ENCODE results near the gene CBS.
A peak's percentile ranks its signal among the peaks of the same experiment; 100 is the strongest.
"Not testable (repeated sequence)": the region's sequence is repeated elsewhere in the genome, so short reads cannot be mapped to it uniquely, and the experiment has no call there.

Gene CBS

GRCh38 chr21:43074401-43075169 lies 1.1 kb downstream of the CBS start:
- DNase-seq; in situ Hi-C loops (cut with MboI; ENCODE audit: low pct_unique_long_range_greater_than_20kb, low sequenced_read_pairs): not testable (repeated sequence)

- DNase-seq; in situ Hi-C loops (cut with MboI; ENCODE audit: low pct_unique_long_range_greater_than_20kb, low sequenced_read_pairs): not testable (repeated sequence)
Measured at GRCh38 chr21:43072742-43073141, 2.9 kb downstream of the CBS start.

DNA sequence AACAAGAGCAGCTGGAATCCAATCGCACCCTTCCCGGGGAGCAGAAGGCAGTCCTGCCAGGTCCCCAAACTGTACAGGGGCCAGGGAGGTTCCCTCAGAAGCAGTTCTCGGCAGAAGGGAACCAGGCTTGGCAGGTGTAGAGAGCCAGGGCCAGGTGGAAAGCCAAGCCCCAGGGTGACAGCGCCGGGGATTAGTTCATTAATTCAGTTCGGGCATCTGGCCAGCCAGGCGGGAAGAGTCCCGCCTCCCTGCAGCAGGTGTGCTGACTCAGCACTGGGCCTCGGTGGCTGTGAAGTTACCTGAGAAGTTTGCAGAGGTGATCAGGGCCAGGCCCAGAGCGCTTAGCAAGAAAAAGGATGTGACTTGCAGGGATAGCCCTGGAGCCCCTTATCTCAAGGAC lies 6.0 kb downstream of the CBS start:
- in situ Hi-C loops (cut with MboI; ENCODE audit: low pct_unique_long_range_greater_than_20kb, low sequenced_read_pairs); DNase-seq: not testable (repeated sequence)

DNA sequence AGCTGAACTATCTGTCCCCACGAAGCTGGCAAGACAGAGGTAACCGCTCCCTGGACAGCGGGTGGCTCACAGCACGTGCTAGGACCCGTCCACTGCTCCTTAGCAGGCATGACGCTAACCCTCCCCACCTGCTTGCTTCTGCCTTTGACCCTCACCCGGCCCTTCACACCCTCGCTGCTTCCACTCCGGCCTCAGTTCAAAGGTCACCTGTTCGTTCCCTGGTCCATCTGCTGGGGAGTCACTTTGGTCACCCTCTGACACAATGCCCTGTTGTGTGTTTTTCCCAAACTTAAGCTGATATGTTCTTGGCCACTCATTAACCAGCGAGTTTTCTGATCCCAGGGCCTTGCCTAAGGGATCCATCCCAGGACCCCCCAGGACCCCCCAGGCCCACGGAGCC lies 7.6 kb downstream of the CBS start:
- DNase-seq; in situ Hi-C loops (cut with MboI; ENCODE audit: low pct_unique_long_range_greater_than_20kb, low sequenced_read_pairs): not testable (repeated sequence)

DNA sequence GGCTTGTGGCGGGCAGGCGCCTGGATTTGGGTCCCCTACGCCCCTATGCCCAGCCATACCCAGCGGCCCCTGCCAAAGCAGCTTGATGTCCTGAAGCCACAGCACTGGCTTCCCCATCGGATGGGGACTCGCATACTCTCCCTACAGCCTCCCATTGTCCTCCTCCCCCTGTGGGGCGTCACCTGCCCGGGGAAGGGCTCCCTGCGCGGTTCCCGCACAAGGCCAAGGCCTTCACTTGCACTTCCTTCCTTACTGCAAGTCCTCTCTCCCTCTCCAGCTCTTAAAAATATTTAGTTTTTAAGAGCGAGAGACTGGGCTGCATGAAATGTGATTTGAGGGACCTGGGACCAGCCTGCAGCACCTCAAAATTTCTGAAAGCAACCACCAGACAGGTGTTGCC lies 8.9 kb downstream of the CBS start:
- DNase-seq; in situ Hi-C loops (cut with MboI; ENCODE audit: low pct_unique_long_range_greater_than_20kb, low sequenced_read_pairs): not testable (repeated sequence)

DNA sequence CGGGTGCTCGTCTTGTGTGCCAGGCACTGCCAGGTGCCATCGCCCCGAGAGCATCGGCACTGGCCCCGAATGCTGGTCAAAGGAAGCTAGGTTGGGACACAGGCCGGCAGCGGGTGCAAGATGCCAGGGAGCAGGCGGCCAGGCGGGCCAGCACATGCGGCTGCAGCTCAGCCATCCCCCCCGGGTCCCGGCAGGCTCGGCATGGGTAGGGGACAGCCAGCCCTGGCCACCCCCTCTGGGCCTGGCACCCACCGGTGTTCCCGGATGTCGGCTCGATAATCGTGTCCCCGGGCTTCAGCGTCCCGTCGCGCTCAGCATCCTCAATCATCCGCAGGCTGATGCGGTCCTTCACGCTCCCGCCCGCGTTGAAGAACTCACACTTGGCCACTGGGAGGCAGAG lies 9.6 kb downstream of the CBS start:
- in situ Hi-C loops (cut with MboI; ENCODE audit: low pct_unique_long_range_greater_than_20kb, low sequenced_read_pairs); DNase-seq: not testable (repeated sequence)

DNA sequence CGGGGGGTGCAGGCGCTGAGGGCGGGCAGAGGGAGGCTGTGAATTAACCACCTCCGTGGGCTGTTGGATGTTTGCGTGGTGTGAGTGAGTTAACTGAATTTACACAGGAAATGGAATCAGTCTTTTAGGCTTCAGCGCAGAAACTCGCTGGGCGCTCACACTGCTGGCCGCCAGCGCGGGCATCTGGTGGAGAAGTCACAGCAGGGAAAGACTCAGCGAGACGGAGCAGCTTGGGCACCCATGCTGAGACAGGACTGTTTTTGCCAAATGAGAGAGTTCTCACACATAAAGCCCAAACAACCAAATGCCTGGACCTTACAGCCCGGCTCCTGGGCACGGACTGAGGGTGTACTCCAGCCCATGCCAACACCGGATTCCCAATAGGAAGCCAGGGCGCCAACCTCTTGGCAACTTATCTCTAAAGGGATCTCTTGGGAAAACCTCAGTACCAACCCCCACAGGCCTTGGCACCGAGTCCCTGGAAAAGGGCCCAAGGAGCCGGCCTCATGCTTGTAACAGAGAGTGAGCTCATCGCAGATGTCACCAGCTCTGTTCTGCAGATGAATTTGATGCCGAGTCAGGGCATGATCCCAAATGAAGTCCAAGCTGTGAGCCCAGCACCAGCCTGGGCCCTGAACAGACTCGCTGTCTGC lies 11.2 kb downstream of the CBS start:
- DNase-seq; in situ Hi-C loops (cut with MboI; ENCODE audit: low pct_unique_long_range_greater_than_20kb, low sequenced_read_pairs): not testable (repeated sequence)

DNA sequence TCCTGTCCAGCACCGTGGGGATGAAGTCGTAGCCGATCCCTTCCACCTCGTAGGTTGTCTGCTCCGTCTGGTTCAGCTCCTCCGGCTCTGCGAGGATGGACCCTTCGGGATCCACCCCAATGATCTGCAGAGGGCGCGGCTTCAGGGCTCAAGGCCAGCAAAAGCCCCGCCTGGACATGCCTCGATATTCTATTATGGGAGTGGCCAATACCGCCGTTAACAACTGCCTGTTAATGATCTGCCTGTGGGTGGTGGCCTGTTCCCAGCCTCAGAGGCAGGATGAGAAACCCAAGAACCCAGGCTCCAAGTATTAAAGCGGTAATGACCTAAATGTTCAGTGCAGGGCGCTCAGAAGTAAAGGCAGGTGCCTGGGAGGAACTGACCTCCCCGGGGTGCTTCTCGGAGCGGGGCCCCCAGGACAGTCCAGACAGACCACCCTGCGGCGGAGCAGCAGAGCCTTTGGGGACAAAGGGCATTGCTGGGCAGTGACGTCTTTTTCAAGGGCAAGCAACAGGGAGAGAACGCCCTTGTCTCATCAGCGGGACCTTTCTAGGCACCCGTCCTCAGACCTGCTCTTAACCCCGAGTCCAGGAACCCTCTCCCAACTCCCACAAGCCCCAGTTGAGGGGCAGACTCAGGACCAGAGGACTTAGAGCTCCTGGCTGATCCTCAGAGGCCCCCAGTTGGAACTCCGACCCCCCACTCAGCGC lies 12.5 kb downstream of the CBS start:
- DNase-seq; in situ Hi-C loops (cut with MboI; ENCODE audit: low pct_unique_long_range_greater_than_20kb, low sequenced_read_pairs): not testable (repeated sequence)

- DNase-seq; in situ Hi-C loops (cut with MboI; ENCODE audit: low pct_unique_long_range_greater_than_20kb, low sequenced_read_pairs): not testable (repeated sequence)
Measured at GRCh38 chr21:43053112-43053511, 22.5 kb downstream of the CBS start.

GRCh38 chr21:43045876-43046821 lies 29.5 kb downstream of the CBS start:
- in situ Hi-C loops (cut with MboI; ENCODE audit: low pct_unique_long_range_greater_than_20kb, low sequenced_read_pairs): not testable (repeated sequence)
- peak; percentile 8 for DNase-seq

GRCh38 chr21:43045165-43045875 lies 30.3 kb downstream of the CBS start:
- DNase-seq; in situ Hi-C loops (cut with MboI; ENCODE audit: low pct_unique_long_range_greater_than_20kb, low sequenced_read_pairs): not testable (repeated sequence)

DNA sequence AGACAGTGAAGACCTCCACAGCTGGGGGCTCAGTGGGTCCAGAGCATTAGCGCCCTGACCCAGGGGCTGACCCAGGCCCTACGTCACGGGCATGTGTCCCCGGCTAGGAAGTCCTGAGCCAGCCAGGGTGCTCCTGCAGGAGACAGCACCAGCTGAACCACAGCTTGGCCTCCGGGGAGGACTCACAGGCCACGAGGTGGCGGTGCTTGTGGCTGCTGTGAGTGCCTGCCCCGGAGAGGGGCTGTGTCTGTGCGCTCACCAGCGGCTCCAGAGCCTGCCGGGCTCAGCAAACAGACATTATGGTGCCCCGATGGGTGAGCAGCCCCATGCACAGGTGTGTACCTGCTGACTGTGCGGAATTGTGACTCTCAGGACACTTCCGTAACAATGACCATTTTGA lies 31.1 kb downstream of the CBS start:
- in situ Hi-C loops (cut with MboI; ENCODE audit: low pct_unique_long_range_greater_than_20kb, low sequenced_read_pairs); DNase-seq: not testable (repeated sequence)

DNA sequence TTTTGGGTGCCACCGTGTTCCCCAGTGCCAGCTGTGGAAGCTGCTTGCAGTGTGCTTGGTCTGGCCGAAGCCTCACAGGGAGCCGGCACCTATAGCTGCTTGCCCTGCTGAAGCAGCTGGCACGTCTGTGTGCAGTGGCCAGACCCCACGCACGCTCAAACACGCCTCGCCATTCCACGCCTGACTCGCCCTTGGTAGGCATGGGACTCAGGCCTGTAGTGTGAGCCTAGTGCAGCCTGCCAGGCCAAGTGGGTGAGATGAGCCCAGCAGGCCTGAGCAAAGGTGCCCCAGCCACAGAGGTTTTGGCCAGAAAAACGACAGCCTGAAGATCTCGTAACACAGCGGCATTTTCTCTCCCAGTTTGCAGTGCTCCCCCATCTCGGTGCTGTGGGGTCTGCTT lies 32.3 kb downstream of the CBS start:
- DNase-seq; in situ Hi-C loops (cut with MboI; ENCODE audit: low pct_unique_long_range_greater_than_20kb, low sequenced_read_pairs): not testable (repeated sequence)

DNA sequence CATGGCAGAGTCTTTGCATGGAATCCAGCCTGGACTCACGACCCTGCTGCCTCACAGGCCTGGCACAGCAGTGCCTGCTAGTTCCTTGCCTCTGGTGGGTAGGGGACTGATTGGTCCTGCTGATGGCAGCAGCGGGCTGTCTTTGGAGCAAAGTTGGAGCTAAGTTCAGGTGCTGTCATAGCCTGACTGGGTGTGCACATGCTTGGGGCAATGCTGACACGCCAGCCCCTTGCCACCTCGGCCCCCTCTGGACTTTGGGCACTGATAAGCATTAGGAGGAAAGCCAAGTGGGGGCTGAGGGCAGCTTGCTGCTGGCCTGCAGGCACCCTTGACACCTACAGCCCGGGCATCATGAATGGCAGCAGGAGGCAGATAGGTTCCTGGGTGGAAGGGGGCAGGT lies 33.5 kb downstream of the CBS start:
- in situ Hi-C loops (cut with MboI; ENCODE audit: low pct_unique_long_range_greater_than_20kb, low sequenced_read_pairs); DNase-seq: not testable (repeated sequence)

DNA sequence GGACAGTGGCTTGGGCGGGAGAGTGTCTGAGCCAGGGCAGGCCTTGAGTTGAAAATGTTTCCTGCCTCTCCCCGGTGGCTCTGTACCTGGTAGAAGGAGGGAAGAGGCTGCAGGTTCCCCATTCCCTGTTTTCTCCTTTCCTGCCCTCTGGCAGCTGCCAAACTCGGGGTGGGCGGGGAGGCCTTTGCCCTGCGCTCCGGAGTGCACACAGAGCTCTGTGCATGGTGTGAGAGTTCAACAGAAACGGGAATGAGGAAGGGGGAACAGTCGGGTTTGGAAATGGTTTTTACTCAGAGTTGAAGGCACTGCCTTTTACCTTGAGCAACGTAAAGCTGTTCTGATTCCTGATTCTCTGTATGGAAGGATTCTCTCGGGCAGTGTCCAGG lies 37.0 kb downstream of the CBS start:
- DNase-seq; in situ Hi-C loops (cut with MboI; ENCODE audit: low pct_unique_long_range_greater_than_20kb, low sequenced_read_pairs): not testable (repeated sequence)

DNA sequence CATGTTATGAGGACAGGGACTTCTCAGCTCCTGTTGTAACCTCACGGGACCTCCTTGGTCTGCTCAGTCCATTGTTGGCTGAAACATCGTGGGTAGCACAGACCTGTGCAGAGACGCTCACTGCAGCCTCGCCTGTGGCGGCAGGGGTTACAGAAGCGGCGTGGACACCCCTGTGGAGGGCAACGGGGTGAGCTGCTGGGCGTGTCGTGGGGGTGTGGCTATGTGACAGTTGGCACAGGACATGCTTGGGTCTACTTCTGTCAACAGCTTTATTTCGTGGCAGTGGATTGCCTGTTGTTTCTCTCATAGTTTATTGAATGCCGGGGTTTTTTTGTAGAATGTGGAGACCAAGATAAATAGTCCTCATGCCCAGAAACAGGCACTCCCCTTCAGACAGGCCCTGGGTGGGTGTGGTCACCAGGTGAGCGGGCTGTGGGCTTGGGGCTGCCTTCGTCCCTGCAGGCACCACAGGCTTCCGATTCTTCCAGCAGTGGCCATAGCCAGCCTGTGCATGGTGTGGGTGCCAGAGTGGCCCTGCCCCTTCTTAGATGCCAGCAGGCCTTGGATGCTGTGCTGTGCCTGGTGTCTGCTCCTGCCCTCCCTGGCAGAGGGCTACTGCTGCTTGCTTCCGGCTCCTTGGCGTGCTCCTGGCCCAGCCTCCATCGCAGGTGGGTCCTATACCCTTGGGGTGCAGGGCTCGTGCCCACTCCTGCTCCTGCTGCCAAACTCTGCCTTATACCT lies 37.5 kb downstream of the CBS start:
- in situ Hi-C loops (cut with MboI; ENCODE audit: low pct_unique_long_range_greater_than_20kb, low sequenced_read_pairs); DNase-seq: not testable (repeated sequence)

DNA sequence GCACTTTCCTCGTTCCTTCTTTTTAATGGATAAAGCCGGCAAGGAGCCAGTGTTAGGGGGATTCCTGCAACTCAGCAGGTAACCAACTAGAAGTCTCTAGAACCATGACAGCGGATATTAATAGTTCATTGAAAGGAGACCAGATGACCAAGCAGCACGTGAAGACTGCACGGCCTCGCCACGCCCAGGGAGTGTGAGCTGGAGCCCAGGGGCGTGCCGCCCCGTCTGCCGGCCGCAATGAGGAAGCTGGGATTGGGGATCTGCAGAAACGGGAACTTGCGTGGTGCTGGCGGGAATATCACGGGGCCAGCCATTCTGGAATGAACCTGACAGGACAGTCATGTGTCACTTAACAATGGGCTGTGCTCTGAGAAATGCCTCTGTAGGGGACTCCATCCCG lies 38.7 kb downstream of the CBS start:
- DNase-seq; in situ Hi-C loops (cut with MboI; ENCODE audit: low pct_unique_long_range_greater_than_20kb, low sequenced_read_pairs): not testable (repeated sequence)

GRCh38 chr21:43034826-43035225 lies 40.8 kb downstream of the CBS start:
- DNase-seq: no peak
- in situ Hi-C loops (cut with MboI; ENCODE audit: low pct_unique_long_range_greater_than_20kb, low sequenced_read_pairs): no loop called here

Data from KBM-7 (cell line).